Measurements from ENCODE around the gene PRKG1. TPM values are rescaled to one million over a fixed set of nuclear protein-coding genes. Genes with fewer than 3 reads are reported as not detected.

Gene PRKG1
- total and polyA plus RNA-seq, 2 of the 8 experiments (the other 6 are each of a cell fraction or from before 2014, with no cell fraction given), result 4.2 to 15.2 TPM

DNA sequence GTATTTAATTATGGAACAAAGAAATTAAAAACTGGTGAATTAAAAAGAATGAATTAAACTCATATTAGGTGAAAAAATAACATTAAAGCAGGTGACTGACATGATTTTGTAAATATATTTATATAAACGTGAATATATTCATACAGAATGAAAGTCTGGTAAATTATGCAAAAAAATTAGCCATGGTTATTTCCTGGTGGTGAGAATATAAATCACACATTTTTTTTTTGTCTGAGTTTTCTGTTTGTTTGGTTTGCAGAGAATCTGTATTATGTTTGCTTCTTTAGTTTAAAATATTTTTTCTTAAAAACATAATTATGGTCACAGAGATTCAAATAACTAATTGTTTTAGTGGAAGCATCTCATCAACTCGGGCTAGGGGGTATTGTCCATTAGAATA lies 698.1 kb downstream of the PRKG1 start:
- H2AK5ac ChIP-seq (ENCODE audit: low read depth, low read length), result no peak overlapping the region
- TF ChIP-seq KDM4A (IDR thresholded peaks at IDR 0.05; ENCODE audit: low read depth, low read length, severe bottlenecking) (no peak), TAF7 (optimal IDR thresholded peaks at IDR 0.05; ENCODE audit: borderline replicate concordance, low read depth, low read length) (no peak), YY1 (IDR thresholded peaks at IDR 0.05; ENCODE audit: low read depth, low read length) (no peak)
- no peak overlapping the region for H3K9ac ChIP-seq (replicated peaks in 1 of 4; ENCODE audit: extremely low read depth in 1 of 4, low read depth in 3 of 4, low read length in 3 of 4)
- ChIA-PET CTCF (ENCODE audit: partially characterized antibody) (no interaction called here), POLR2A (ENCODE audit: partially characterized antibody) (no interaction called here)
- H4K91ac ChIP-seq (replicated peaks; ENCODE audit: insufficient read length, low read length), result no peak overlapping the region
- no peak overlapping the region for H3K18ac ChIP-seq (ENCODE audit: extremely low read depth, low read length)
- H3K79me1 ChIP-seq (ENCODE audit: low read depth, low read length), result no peaks in the 10 kb centered on the region
- no peak overlapping the region for H3K14ac ChIP-seq (ENCODE audit: insufficient read length)
- no peaks in the 10 kb centered on the region for H3K36me3 ChIP-seq (ENCODE audit: control insufficient read depth in 2 of 4, insufficient read depth in 4 of 4, low read length in 3 of 4)
- 83% methylated on average over 2 of the region's 2 CpGs; no CpG with 5 or more reads in 1 of the 2 experiments for WGBS, 2 experiments (ENCODE audit: extremely low coverage in 1 of 2, insufficient coverage in 1 of 2, insufficient read length in 1 of 2, insufficient replicate concordance in 2 of 2, low coverage in 1 of 2, low lambda C conversion rate in 2 of 2, missing lambda C conversion rate in 1 of 2)
- H2AFZ ChIP-seq (ENCODE audit: low read length), result no peak overlapping the region
- H2BK120ac ChIP-seq (replicated peaks; ENCODE audit: low read depth, low read length), result no peak overlapping the region
- H2BK20ac ChIP-seq (ENCODE audit: low read length), result no peak overlapping the region
- no peak overlapping the region for H2BK15ac ChIP-seq (ENCODE audit: low read length)
- no peak overlapping the region for H4K8ac ChIP-seq (ENCODE audit: extremely low read depth, insufficient read depth, low read length)
- H3K27ac ChIP-seq (ENCODE audit: low read depth, low read length), result no peak overlapping the region
- peaks cover 0 to 1% (median 0%) of the 10 kb centered on the region in 4 experiments; a peak in 1 of 7 replicates for H3K27me3 ChIP-seq (replicated peaks in 1 of 4; ENCODE audit: control insufficient read depth in 3 of 4, extremely low read depth in 1 of 4, insufficient read depth in 3 of 4, low read length in 3 of 4)
- H3K56ac ChIP-seq (replicated peaks; ENCODE audit: insufficient read length, low read depth, low read length), result no peak overlapping the region
- no peak overlapping the region for H4K5ac ChIP-seq (ENCODE audit: insufficient read length, low read depth, low read length)
- H3K4me3 ChIP-seq (ENCODE audit: extremely low read depth in 1 of 4, insufficient read depth in 2 of 4, low read depth in 3 of 4, low read length in 4 of 4), result no peak overlapping the region
- H3K23ac ChIP-seq (ENCODE audit: insufficient read length), result no peak overlapping the region
- DNase-seq (ENCODE audit: low read depth in 1 of 2, low spot score in 2 of 2) (no peak), FAIRE-seq (no peak)
- H3K79me2 ChIP-seq (ENCODE audit: control insufficient read depth in 1 of 2, insufficient read depth in 2 of 2, low read length in 2 of 2), result no peaks in the 10 kb centered on the region
- no peak overlapping the region for H2BK5ac ChIP-seq (ENCODE audit: low read depth, low read length)
- no peak overlapping the region for H3K4me2 ChIP-seq (ENCODE audit: insufficient read depth in 1 of 2, low read depth in 2 of 2, low read length in 2 of 2)
- H3K4ac ChIP-seq (replicated peaks; ENCODE audit: insufficient read length, low read depth, low read length), result no peak overlapping the region
- H4K20me1 ChIP-seq (replicated peaks in 1 of 2; ENCODE audit: control insufficient read depth in 1 of 2, insufficient read depth in 2 of 2, low read length in 2 of 2), result no peaks in the 10 kb centered on the region
- H3K4me1 ChIP-seq (replicated peaks in 1 of 4; ENCODE audit: control insufficient read depth in 3 of 4, insufficient read depth in 4 of 4, low read length in 3 of 4), result peaks cover 0 to 4% (median 0%) of the 10 kb centered on the region in 4 experiments; a peak in 1 of 7 replicates
- H3K9me3 ChIP-seq (ENCODE audit: insufficient read depth in 2 of 2, low read depth in 1 of 2, low read length in 1 of 2), result no peaks in the 10 kb centered on the region
- no peak overlapping the region for H2BK12ac ChIP-seq (ENCODE audit: low read depth, low read length)
- H3K23me2 ChIP-seq (ENCODE audit: low read depth, low read length), result no peaks in the 10 kb centered on the region

Data from H1 (cell line).